Measurements from ENCODE around the gene FAF1.

- no peak for TF ChIP-seq POLR2A (IDR thresholded peaks at IDR 0.05)
- no peak for TF ChIP-seq CTCF (IDR thresholded peaks at IDR 0.05)
- TF ChIP-seq EP300 (IDR thresholded peaks at IDR 0.05): no peak
Measured at GRCh38 chr1:50615036-50615750, 344.9 kb downstream of the FAF1 start.

Data from tibial nerve (tissue), 4 donors.